Measurements from ENCODE around the gene RAP1GAP.
"Not testable (repeated sequence)": the region's sequence is repeated elsewhere in the genome, so short reads cannot be mapped to it uniquely, and the experiment has no call there.

RAP1GAP gene

GRCh38 chr1:21677168-21677567 is 8.0 kb upstream of the RAP1GAP start:
- no peak for DNase-seq (ENCODE audit: low read depth)

- no peak for DNase-seq (ENCODE audit: low read depth)
These were observed 5.8 kb upstream of the RAP1GAP start for GRCh38 chr1:21674957-21675356.

- not testable (repeated sequence) for DNase-seq (ENCODE audit: low read depth)
These were observed 4.7 kb upstream of the RAP1GAP start for GRCh38 chr1:21673853-21674252.

- DNase-seq (ENCODE audit: low read depth): no peak
These were observed 4.2 kb upstream of the RAP1GAP start for GRCh38 chr1:21673277-21673780.

- DNase-seq (ENCODE audit: low read depth): no peak
These were observed 3.5 kb upstream of the RAP1GAP start for GRCh38 chr1:21672478-21673276.

- no peak for DNase-seq (ENCODE audit: low read depth)
These were observed 2.8 kb upstream of the RAP1GAP start for GRCh38 chr1:21671915-21672314.

GRCh38 chr1:21670956-21671902 is 2.1 kb upstream of the RAP1GAP start:
- DNase-seq (ENCODE audit: low read depth): no peak

- no peak for DNase-seq (ENCODE audit: low read depth)
These were observed 1.1 kb upstream of the RAP1GAP start for GRCh38 chr1:21670059-21670881.

- DNase-seq (ENCODE audit: low read depth): no peak
These were observed 253 bp downstream of the RAP1GAP start for GRCh38 chr1:21668951-21669257.

GRCh38 chr1:21668232-21668950 is 766 bp downstream of the RAP1GAP start:
- DNase-seq (ENCODE audit: low read depth): no peak

GRCh38 chr1:21667348-21668231 is 1.6 kb downstream of the RAP1GAP start:
- DNase-seq (ENCODE audit: low read depth): no peak

GRCh38 chr1:21666576-21667320 is 2.4 kb downstream of the RAP1GAP start:
- DNase-seq (ENCODE audit: low read depth): no peak

GRCh38 chr1:21665711-21666575 is 3.2 kb downstream of the RAP1GAP start:
- no peak for DNase-seq (ENCODE audit: low read depth)

- DNase-seq (ENCODE audit: low read depth): no peak
These were observed 4.2 kb downstream of the RAP1GAP start for GRCh38 chr1:21664806-21665588.

GRCh38 chr1:21663951-21664805 is 5.0 kb downstream of the RAP1GAP start:
- no peak for DNase-seq (ENCODE audit: low read depth)

- DNase-seq (ENCODE audit: low read depth): no peak
These were observed 5.8 kb downstream of the RAP1GAP start for GRCh38 chr1:21663248-21663950.
